ENCODE results near the gene COPG2.

DNA sequence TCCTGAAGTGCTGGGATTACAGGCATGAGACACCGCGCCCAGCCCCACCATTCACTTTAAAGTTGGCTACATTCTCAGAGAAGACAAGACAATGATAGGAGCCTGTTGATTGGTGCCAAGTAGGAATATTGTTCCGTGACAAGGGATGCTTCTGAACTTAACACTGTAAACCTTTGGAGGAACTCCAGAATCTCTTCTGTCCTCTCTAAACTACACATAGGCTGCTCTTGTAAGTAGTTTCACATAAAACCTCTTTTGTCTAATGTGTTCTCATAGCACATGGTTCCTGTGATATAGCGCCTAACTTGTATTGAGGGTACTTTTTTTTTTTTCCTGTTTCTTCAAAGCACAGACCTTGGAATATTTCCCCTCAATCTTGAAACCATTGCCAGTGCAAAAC lies 3.6 kb upstream of the COPG2 start:
- TF ChIP-seq, protein P1, sequence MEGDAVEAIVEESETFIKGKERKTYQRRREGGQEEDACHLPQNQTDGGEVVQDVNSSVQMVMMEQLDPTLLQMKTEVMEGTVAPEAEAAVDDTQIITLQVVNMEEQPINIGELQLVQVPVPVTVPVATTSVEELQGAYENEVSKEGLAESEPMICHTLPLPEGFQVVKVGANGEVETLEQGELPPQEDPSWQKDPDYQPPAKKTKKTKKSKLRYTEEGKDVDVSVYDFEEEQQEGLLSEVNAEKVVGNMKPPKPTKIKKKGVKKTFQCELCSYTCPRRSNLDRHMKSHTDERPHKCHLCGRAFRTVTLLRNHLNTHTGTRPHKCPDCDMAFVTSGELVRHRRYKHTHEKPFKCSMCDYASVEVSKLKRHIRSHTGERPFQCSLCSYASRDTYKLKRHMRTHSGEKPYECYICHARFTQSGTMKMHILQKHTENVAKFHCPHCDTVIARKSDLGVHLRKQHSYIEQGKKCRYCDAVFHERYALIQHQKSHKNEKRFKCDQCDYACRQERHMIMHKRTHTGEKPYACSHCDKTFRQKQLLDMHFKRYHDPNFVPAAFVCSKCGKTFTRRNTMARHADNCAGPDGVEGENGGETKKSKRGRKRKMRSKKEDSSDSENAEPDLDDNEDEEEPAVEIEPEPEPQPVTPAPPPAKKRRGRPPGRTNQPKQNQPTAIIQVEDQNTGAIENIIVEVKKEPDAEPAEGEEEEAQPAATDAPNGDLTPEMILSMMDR (conservative IDR thresholded peaks at IDR 0.05; ENCODE audit: low read length) = no peak
- no peak for TF ChIP-seq EZH2phosphoT487 (IDR thresholded peaks at IDR 0.05; ENCODE audit: borderline replicate concordance)

Data from Loucy (cell line).